Right lobe of liver (tissue), 6 donors: ENCODE results near the gene KIF12. TPM values are rescaled to one million over a fixed set of nuclear protein-coding genes. Genes with fewer than 3 reads are reported as not detected.

Source experiments
- ATAC-seq, 4 donors: fragments of 200-7000 bp; cut with Tn5 transposase; one replicate each; pipeline ENCODE4 v1.9.1; 2020; ENCODE audit warnings: mild to moderate bottlenecking in 4 of 4, moderate library complexity in 4 of 4
- DNase-seq, 3 donors: peaks; one replicate each; pipeline ENCODE4 v3.0.0-alpha.2; 2020
- H3K27ac ChIP-seq, 3 donors: fragments of 200-600 bp; one replicate each; pipeline ENCODE4 v1.8.0; 2022
- H3K27me3 ChIP-seq, 2 donors: fragments of 200-600 bp; one replicate each; pipeline ENCODE4 v1.8.0; 2022
- H3K36me3 ChIP-seq, 4 donors: fragments of 200-600 bp; sonication (generic) in 1 of 4; one replicate each; pipeline versions ENCODE4 v1.5.1 to v1.8.0; 2017 to 2022; ENCODE audit warnings: control low read depth in 1 of 4
- H3K4me1 ChIP-seq, 4 donors: fragments of 200-600 bp; sonication (generic) in 1 of 4; one replicate each; pipeline versions ENCODE4 v1.5.1 to v1.8.0; 2017 to 2022; ENCODE audit warnings: control low read depth in 1 of 4
- H3K4me3 ChIP-seq, 3 donors: fragments of 200-600 bp; one replicate each; pipeline ENCODE4 v1.8.0; 2022
- H3K9me3 ChIP-seq, 4 donors: fragments of 200-600 bp; sonication (generic) in 1 of 4; one replicate each; pipeline versions ENCODE4 v1.5.1 to v1.8.0; 2017 to 2022; ENCODE audit warnings: control low read depth in 1 of 4
- CTCF ChIP-seq, 4 donors: fragments of 200-600 bp in 3 of 4; fragments of 450-650 bp in 1 of 4; IDR thresholded peaks; one replicate each; pipeline versions ENCODE4 v1.5.1 to v1.8.0; 2016 to 2022; ENCODE audit warnings: antibody characterized with exemption in 4 of 4, mild to moderate bottlenecking in 2 of 4
- POLR2A ChIP-seq: fragments of 450-650 bp; IDR thresholded peaks from one replicate; pipeline ENCODE4 v1.6.1; 2017; ENCODE audit warnings: antibody characterized with exemption, mild to moderate bottlenecking
- WGBS: methylation state at CpG from one replicate; pipeline ENCODE4 v1.1.6; 2018; ENCODE audit warnings: low coverage, low lambda C conversion rate; ENCODE audit not compliant: insufficient coverage; ENCODE audit errors: missing lambda C conversion rate; 5-methylcytosine and 5-hydroxymethylcytosine counted together
- intact Hi-C, 2 donors: fragments of 100-400 bp; cut with DNase I; formaldehyde crosslinking; loops; one replicate each; pipeline versions ENCODE4 v1.11.2 to v1.14.1; 2022
- total RNA-seq, 6 experiments: library from RNA; depleted of rRNA in 2 of 6; stranded (reverse); fragments of >200 nt in 2 of 6; fragmentation: NEBNext Ultra II Directional in 3 of 6; extraction: Animal tissue kit (Norgen Biotek cat#: 25700) in 3 of 6; gene quantifications; one replicate each; pipeline versions ENCODE4 v1.1.0 to v1.2.4, GENCODE V29; 2016 to 2023
- donor health status: DM: no; HTN: yes; CAD: no.
- donor health status: DM: no; HTN: no; CAD: no.
- donor health status: DM: no; HTN: no; CAD: no.
- donor health status: DM: no; HTN: yes; CAD: no.
- donor health status: DM: no; HTN: yes; CAD: no.

KIF12 gene
- total RNA-seq, 6 experiments from 2014 or later: 3.1 to 24.3 (median 14.2) TPM

- intact Hi-C loops: no loop called here
- H3K27ac ChIP-seq: no peak overlapping the region
- no peaks in the 10 kb centered on the region for H3K4me1 ChIP-seq
- ATAC-seq (no peak), DNase-seq (peak in 1 of 3 donors; percentile 22)
- H3K36me3 ChIP-seq: peaks cover 0 to 12% (median 5%) of the 10 kb centered on the region in 4 donors
- H3K4me3 ChIP-seq: no peak overlapping the region
- H3K9me3 ChIP-seq: no peaks in the 10 kb centered on the region
- TF ChIP-seq CTCF (IDR thresholded peaks at IDR 0.05): no peak
- no peak for TF ChIP-seq POLR2A
- 89% methylated on average over 7 of the region's 7 CpGs for WGBS
- no peaks in the 10 kb centered on the region for H3K27me3 ChIP-seq
These were observed 43.2 kb downstream of the KIF12 start for GRCh38 chr9:114055894-114056293.

GRCh38 chr9:114055061-114055460 is 44.0 kb downstream of the KIF12 start:
- H3K27me3 ChIP-seq: no peaks in the 10 kb centered on the region
- peaks cover 0 to 4% (median 1%) of the 10 kb centered on the region in 4 donors for H3K36me3 ChIP-seq
- ATAC-seq (no peak), DNase-seq (peak in 1 of 3 donors; percentile 32)
- intact Hi-C loops: no loop called here
- TF ChIP-seq POLR2A (no peak), CTCF (IDR thresholded peaks at IDR 0.05) (no peak)
- H3K4me3 ChIP-seq: no peak overlapping the region
- WGBS: 51% methylated on average over 2 of the region's 18 CpGs
- no peaks in the 10 kb centered on the region for H3K4me1 ChIP-seq
- no peaks in the 10 kb centered on the region for H3K9me3 ChIP-seq
- no peak overlapping the region for H3K27ac ChIP-seq

GRCh38 chr9:114054191-114054690 is 44.9 kb downstream of the KIF12 start:
- Histone ChIP-seq H3K27ac (no peak overlapping the region), H3K4me3 (no peak overlapping the region), H3K36me3 (peaks cover 0 to 3% (median 0%) of the 10 kb centered on the region in 4 donors), H3K4me1 (no peaks in the 10 kb centered on the region), H3K27me3 (no peaks in the 10 kb centered on the region), H3K9me3 (no peaks in the 10 kb centered on the region)
- TF ChIP-seq CTCF (IDR thresholded peaks at IDR 0.05) (no peak), POLR2A (no peak)
- ATAC-seq (no peak), DNase-seq (peak in 1 of 3 donors; percentile 23)
- 33% methylated on average over 2 of the region's 10 CpGs for WGBS
- intact Hi-C loops: no loop called here

GRCh38 chr9:114053246-114054005 is 45.7 kb downstream of the KIF12 start:
- no peak for TF ChIP-seq POLR2A
- no peak for TF ChIP-seq CTCF (IDR thresholded peaks at IDR 0.05)
- peaks cover 0 to 5% (median 2%) of the 10 kb centered on the region in 4 donors for H3K36me3 ChIP-seq
- ATAC-seq (no peak), DNase-seq (peak in 1 of 3 donors; percentile 31)
- WGBS: 73% methylated on average over 3 of the region's 8 CpGs
- H3K27ac ChIP-seq: no peak overlapping the region
- no peaks in the 10 kb centered on the region for H3K4me1 ChIP-seq
- H3K27me3 ChIP-seq: no peaks in the 10 kb centered on the region
- H3K9me3 ChIP-seq: no peaks in the 10 kb centered on the region
- intact Hi-C loops: no loop called here
- H3K4me3 ChIP-seq: no peak overlapping the region
